Measurements from ENCODE around the gene AKAP4. TPM values are rescaled to one million over a fixed set of nuclear protein-coding genes. Genes with fewer than 3 reads are reported as not detected.

AKAP4 gene
- total and polyA plus RNA-seq, 9 of the 15 experiments (the other 6 are each of a cell fraction or from before 2014, with no cell fraction given): 0.05 to 0.36 (median 0.13) TPM

DNA sequence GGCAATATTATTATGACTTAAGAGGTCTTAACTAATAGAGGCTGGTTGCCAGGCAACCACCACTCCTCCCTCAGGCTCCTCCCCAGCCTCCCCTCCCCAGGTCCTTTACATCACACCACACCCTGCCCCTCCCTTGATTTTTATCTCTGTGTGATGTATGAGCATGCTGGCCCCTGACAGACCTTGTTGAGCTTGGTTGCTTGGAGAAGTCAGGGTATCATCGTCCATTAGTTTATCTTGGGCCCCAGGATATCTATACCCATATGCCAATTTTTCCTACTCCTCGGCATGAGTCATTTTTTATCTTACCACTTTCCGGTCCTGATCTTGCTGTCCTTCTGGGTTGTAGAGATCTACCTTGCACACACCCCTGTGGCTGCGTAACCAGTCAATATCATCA, 2.5 kb downstream of the AKAP4 start (continued):
- no peak for TF ChIP-seq ZNF184 (CRISPR knock-in tag; IDR thresholded peaks at IDR 0.05)
- peak; percentile 25; the same call in 1 of the 2 replicates for TF ChIP-seq MYC (IDR thresholded peaks at IDR 0.05; ENCODE audit: low read depth, low read length)
- TF ChIP-seq MYC (CRISPR knock-in tag; IDR thresholded peaks at IDR 0.05; ENCODE audit: borderline replicate concordance, low read depth): no peak
- TF ChIP-seq MEIS2 (IDR thresholded peaks at IDR 0.05; ENCODE audit: partially characterized antibody): peak; percentile 89
- peak; percentile 32; the same call in 1 of the 2 replicates for TF ChIP-seq GATAD2B (IDR thresholded peaks at IDR 0.05; ENCODE audit: borderline replicate concordance)
- no peak for TF ChIP-seq NR3C1 (CRISPR knock-in tag; IDR thresholded peaks at IDR 0.05)
- peak; percentile 98 for TF ChIP-seq FOSL1 (tag; conservative IDR thresholded peaks at IDR 0.05)
- no peak for TF ChIP-seq ZNF146 (CRISPR knock-in tag; IDR thresholded peaks at IDR 0.05; ENCODE audit: unreplicated experiment)
- no peak for TF ChIP-seq ZNF121 (CRISPR knock-in tag; conservative IDR thresholded peaks at IDR 0.05)
- peak; percentile 46 for TF ChIP-seq CXXC5 (CRISPR knock-in tag; IDR thresholded peaks at IDR 0.05)
- TF ChIP-seq HOXB6 (CRISPR knock-in tag; IDR thresholded peaks at IDR 0.05; ENCODE audit: borderline replicate concordance): no peak
- no peak for TF ChIP-seq BRD9 (IDR thresholded peaks at IDR 0.05; ENCODE audit: low read depth, partially characterized antibody)
- peak; percentile 76 for TF ChIP-seq NEUROD1 (IDR thresholded peaks at IDR 0.05; ENCODE audit: borderline replicate concordance, low read depth, low read length, partially characterized antibody)
- no peak for TF ChIP-seq ZNF134 (CRISPR knock-in tag; conservative IDR thresholded peaks at IDR 0.05)
- TF ChIP-seq FOXJ2 (tag; IDR thresholded peaks at IDR 0.05): peak; percentile 84
- 0 out of 2 replicates have a peak, but pooled peaks have one; percentile 44 for TF ChIP-seq MTA1 (IDR thresholded peaks at IDR 0.05; ENCODE audit: borderline replicate concordance)
- TF ChIP-seq, protein P1, sequence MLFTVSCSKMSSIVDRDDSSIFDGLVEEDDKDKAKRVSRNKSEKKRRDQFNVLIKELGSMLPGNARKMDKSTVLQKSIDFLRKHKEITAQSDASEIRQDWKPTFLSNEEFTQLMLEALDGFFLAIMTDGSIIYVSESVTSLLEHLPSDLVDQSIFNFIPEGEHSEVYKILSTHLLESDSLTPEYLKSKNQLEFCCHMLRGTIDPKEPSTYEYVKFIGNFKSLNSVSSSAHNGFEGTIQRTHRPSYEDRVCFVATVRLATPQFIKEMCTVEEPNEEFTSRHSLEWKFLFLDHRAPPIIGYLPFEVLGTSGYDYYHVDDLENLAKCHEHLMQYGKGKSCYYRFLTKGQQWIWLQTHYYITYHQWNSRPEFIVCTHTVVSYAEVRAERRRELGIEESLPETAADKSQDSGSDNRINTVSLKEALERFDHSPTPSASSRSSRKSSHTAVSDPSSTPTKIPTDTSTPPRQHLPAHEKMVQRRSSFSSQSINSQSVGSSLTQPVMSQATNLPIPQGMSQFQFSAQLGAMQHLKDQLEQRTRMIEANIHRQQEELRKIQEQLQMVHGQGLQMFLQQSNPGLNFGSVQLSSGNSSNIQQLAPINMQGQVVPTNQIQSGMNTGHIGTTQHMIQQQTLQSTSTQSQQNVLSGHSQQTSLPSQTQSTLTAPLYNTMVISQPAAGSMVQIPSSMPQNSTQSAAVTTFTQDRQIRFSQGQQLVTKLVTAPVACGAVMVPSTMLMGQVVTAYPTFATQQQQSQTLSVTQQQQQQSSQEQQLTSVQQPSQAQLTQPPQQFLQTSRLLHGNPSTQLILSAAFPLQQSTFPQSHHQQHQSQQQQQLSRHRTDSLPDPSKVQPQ (CRISPR knock-in tag; IDR thresholded peaks at IDR 0.05; ENCODE audit: borderline replicate concordance): no peak

All from K562 (cell line).